NB4 (cell line): ENCODE results near the gene GTPBP2.

Source experiments
- CTCF ChIP-seq: IDR thresholded peaks from one replicate; pipeline ENCODE4 v1.5.1; 2012; ENCODE audit warnings: low read depth, low read length
- MYC ChIP-seq: IDR thresholded peaks from 2 replicates; pipeline ENCODE4 v1.6.1; 2011; ENCODE audit warnings: low read depth, low read length
- POLR2A ChIP-seq: IDR thresholded peaks from 2 replicates; pipeline ENCODE4 v1.6.1; 2011; ENCODE audit warnings: mild to moderate bottlenecking; ENCODE audit not compliant: insufficient read length; ENCODE audit errors: extremely low read depth

- TF ChIP-seq CTCF = peak; percentile 91
- no peak for TF ChIP-seq POLR2A
- TF ChIP-seq MYC = no peak
Measured at GRCh38 chr6:43608310-43608763, 20.7 kb downstream of the GTPBP2 start.
